Spleen (tissue), 7 donors: ENCODE results near the gene GGTLC1.
"Not testable (repeated sequence)": the region's sequence is repeated elsewhere in the genome, so short reads cannot be mapped to it uniquely, and the experiment has no call there.

Source experiments
- CTCF ChIP-seq, 11 experiments: fragments of 200-600 bp in 7 of 11; fragments of 450-650 bp in 4 of 11; sonication (generic) in 4 of 11; IDR thresholded peaks in 8 of 11; conservative IDR thresholded peaks in 3 of 11; 1 replicate in 7 of 11; 2 replicates in 4 of 11; pipeline versions ENCODE4 v1.4.0 to v1.8.0; 2016 to 2021; ENCODE audit warnings: antibody characterized with exemption in 11 of 11, inconsistent platforms in 4 of 11, mild to moderate bottlenecking in 1 of 11
- POLR2AphosphoS5 ChIP-seq, 3 donors: sonication (generic); formaldehyde crosslinking; IDR thresholded peaks; one replicate each; pipeline ENCODE4 v1.5.1; 2017; ENCODE audit warnings: antibody characterized with exemption in 3 of 3
- donor health status: DM: no; HTN: no; CAD: no; lungs with moderate emphysema.
- donor health status: DM: no; HTN: no; CAD: no.
- donor health status: DM: no; HTN: no; CAD: no.

DNA sequence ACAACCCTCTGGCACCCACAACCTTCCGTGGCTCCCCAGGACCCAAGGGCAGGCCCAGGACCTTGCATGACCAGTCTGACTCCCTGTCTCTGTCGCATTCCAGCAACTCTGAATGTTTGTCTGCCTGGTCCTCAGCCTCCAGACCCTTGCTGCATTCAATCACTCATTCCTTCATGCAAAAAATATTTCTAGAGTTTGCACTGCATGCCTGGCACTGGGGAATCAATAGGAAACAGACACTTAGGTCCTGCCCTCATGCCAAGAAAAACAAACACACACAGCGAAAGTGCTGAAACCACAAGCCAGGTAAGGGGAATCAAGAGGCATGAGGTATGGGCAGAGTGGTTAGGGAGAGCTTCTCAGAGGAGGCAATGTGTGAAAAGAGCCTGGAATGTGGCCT, 1.9 kb downstream of the GGTLC1 start:
- TF ChIP-seq CTCF (IDR thresholded peaks at IDR 0.05 in 8 of 11, conservative IDR thresholded peaks at IDR 0.05 in 3 of 11); POLR2AphosphoS5 (IDR thresholded peaks at IDR 0.05): not testable (repeated sequence)
